Measurements from ENCODE around the gene WDR64. TPM values are rescaled to one million over a fixed set of nuclear protein-coding genes. Genes with fewer than 3 reads are reported as not detected.

WDR64 gene
- total RNA-seq, 3 donors from 2014 or later: 0.25 TPM; not detected in 2

DNA sequence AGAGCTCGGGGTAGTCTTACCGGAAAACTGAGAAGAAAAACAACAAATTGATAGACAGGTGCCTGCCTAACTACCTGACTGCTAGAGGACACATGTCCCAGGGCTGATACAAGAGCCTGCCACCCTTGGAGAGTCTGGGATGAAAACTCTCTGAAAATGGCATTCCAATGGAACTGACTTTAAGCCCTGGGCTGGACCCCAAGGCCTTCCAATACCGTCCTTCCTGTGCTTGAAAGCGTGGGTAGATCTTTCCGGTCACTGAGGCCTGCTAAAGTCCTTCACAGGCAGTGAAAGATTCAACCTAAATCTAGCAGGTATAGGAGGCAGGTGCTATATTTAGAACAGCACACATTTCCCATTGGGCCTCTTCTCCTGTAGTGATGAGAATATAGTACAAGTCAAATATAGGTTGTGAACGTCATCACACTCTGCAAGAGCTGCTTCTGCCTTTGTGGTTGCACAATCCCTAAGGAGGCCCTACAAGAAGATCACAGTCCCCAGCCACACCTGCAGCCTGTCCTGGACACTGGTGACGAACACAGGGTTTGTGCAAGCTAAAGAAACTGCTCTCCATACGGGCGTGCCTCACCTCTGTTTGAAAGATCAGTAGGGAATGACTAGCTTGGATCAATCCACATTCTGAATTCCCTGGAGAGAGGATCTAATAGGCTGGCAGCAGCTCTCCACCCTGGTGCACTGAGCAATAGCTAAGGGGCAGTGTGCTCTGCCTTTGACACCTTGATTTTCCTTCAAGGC, 11.0 kb upstream of the WDR64 start:
- peak; percentile 33 to 54 (median 45) for DNase-seq
- Histone ChIP-seq H3K4me3 (no peak overlapping the region), H3K4me1 (ENCODE audit: low read depth) (peaks cover 3% of the 10 kb centered on the region), H3K36me3 (ENCODE audit: low read depth) (no peaks in the 10 kb centered on the region), H3K9me3 (no peaks in the 10 kb centered on the region)
- ATAC-seq: peak; percentile 57
- intact Hi-C loops (cut with DNase I, micrococcal nuclease): no loop called here
- TF ChIP-seq, protein P1, sequence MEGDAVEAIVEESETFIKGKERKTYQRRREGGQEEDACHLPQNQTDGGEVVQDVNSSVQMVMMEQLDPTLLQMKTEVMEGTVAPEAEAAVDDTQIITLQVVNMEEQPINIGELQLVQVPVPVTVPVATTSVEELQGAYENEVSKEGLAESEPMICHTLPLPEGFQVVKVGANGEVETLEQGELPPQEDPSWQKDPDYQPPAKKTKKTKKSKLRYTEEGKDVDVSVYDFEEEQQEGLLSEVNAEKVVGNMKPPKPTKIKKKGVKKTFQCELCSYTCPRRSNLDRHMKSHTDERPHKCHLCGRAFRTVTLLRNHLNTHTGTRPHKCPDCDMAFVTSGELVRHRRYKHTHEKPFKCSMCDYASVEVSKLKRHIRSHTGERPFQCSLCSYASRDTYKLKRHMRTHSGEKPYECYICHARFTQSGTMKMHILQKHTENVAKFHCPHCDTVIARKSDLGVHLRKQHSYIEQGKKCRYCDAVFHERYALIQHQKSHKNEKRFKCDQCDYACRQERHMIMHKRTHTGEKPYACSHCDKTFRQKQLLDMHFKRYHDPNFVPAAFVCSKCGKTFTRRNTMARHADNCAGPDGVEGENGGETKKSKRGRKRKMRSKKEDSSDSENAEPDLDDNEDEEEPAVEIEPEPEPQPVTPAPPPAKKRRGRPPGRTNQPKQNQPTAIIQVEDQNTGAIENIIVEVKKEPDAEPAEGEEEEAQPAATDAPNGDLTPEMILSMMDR (IDR thresholded peaks at IDR 0.05): no peak

DNA sequence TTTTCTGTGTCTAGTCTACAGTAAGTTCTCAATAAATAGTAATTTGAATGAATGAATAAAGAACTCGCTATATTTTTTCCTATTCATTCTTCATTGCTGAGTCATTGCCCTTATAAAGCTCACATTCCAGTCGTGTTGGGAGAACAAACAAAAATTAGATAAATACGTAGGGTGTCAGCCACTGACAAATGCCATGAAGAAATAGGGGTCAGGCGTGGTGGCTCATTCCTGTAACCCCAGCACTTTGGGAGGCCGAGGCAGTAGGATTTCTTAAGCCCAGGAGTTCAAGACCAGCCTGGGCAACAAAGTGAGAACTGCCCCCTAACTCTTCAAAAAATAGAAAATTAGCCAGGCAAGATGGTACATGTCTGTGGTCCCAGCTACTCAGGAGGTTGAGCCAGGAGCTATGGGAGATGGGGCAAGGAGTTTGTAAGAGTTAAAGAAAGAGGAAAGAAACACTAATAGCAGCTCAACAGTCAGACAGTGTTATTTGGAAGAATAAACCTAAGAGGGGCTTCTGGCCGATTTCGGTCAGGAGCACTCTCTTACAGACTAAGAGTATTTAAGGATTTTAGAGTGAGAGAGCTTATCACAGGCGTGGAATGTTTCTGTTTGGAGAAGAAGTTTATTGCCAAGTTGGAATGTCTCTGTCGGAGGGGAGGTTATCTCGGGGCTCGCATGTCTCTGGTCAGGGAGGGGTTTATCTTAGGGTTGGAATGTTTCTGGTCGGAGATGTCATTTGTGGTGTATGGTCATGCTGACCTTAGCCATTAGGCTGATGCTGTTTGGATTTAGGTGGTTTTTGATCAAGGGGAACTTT, 10.1 kb upstream of the WDR64 start:
- peaks cover 3% of the 10 kb centered on the region for H3K4me1 ChIP-seq (ENCODE audit: low read depth)

DNA sequence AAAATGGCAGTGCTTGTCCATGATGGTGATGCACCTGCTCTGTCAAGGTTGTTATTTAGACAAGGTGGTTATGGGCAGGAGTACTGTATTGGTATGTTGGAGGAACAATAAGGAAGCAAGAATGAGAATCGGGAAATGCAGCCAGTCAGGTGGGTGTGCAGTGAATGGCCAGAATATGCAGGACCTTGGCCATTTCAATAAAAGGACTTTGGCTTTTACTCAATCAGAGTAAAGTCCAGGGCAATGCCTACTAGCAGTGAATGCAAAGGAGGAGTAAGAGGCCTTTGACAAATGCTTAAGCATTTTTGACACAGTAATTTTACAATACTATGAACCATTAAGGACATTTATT, 9.5 kb upstream of the WDR64 start:
- DNase-seq: peak in 1 of 3 donors; percentile 39
- H3K4me1 ChIP-seq (ENCODE audit: low read depth): peaks cover 3% of the 10 kb centered on the region
- ATAC-seq: peak; percentile 39
- TF ChIP-seq, protein P1 (IDR thresholded peaks at IDR 0.05): no peak
- no peaks in the 10 kb centered on the region for H3K36me3 ChIP-seq (ENCODE audit: low read depth)
- no peaks in the 10 kb centered on the region for H3K9me3 ChIP-seq
- intact Hi-C loops (cut with DNase I, micrococcal nuclease): no loop called here
- no peak overlapping the region for H3K4me3 ChIP-seq

More for the DNA sequence above, 10.1 kb upstream of the WDR64 start:
- intact Hi-C loops (cut with DNase I, micrococcal nuclease): no loop called here
- H3K4me3 ChIP-seq: no peak overlapping the region
- ATAC-seq (no peak), DNase-seq (no peak)
- TF ChIP-seq, protein P1 (IDR thresholded peaks at IDR 0.05): no peak
- H3K36me3 ChIP-seq (ENCODE audit: low read depth): no peaks in the 10 kb centered on the region
- no peaks in the 10 kb centered on the region for H3K9me3 ChIP-seq

DNA sequence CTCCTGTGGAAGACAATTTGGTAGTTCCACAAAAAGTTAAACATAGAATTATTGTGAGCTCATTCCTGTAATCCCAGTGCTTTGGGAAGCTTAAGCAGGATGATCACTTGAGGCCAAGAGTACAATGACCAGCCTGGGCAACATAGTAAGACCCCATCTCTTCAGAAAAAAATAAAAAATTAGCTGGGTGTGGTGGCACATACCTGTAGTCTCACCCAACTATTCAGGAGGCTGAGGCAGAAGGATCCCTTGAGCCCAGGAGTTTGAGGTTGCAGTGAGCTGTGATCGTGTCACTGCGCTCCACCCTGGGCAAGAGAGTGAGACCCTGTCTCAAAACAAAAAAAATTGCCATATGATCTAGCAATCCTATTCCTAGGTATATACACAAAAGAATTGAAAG, 7.8 kb upstream of the WDR64 start:
- H3K4me3 ChIP-seq: no peak overlapping the region
- peaks cover 3% of the 10 kb centered on the region for H3K4me1 ChIP-seq (ENCODE audit: low read depth)
- no peaks in the 10 kb centered on the region for H3K9me3 ChIP-seq
- H3K36me3 ChIP-seq (ENCODE audit: low read depth): no peaks in the 10 kb centered on the region
- DNase-seq (no peak), ATAC-seq (no peak)
- intact Hi-C loops (cut with DNase I, micrococcal nuclease): no loop called here
- TF ChIP-seq, protein P1 (IDR thresholded peaks at IDR 0.05): no peak

DNA sequence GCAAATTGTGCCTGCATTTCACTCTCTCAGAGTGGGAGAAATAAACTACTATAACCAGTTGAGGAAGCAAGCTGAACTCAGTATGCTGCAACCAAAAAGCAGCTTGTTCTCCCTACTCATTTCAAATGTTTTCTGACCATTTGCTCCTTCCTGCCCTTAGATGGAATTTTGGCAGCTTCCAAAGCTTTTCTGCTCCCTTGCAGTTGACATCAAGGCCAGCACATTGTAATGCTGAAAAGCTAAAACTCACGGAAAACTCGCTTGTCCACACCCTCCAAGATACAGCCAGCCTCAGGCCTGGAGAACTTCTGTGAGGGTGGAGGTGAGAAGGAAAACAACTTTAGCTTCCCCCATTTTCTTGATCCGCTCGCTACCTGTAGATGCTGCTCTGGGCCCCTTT, 6.9 kb upstream of the WDR64 start:
- peaks cover 3% of the 10 kb centered on the region for H3K4me1 ChIP-seq (ENCODE audit: low read depth)
- ATAC-seq: no peak
- TF ChIP-seq, protein P1 (IDR thresholded peaks at IDR 0.05): no peak
- no peak for DNase-seq
- no peaks in the 10 kb centered on the region for H3K36me3 ChIP-seq (ENCODE audit: low read depth)
- intact Hi-C loops (cut with DNase I, micrococcal nuclease): no loop called here
- H3K4me3 ChIP-seq: no peak overlapping the region
- H3K9me3 ChIP-seq: no peaks in the 10 kb centered on the region

All from mucosa of descending colon (tissue), 3 donors.